HUES48 (cell line): Measurements from ENCODE around the gene GARNL3.

Source experiments
- H3K27ac ChIP-seq: one replicate; pipeline ENCODE4 v1.7.0; 2013; ENCODE audit warnings: low read depth, low read length, inconsistent platforms
- H3K27me3 ChIP-seq: 2 replicates; pipeline ENCODE4 v1.6.1; 2013; ENCODE audit warnings: mild to moderate bottlenecking, low read length; ENCODE audit not compliant: control insufficient read depth, insufficient read depth
- H3K36me3 ChIP-seq: 2 replicates; pipeline ENCODE4 v1.6.1; 2013; ENCODE audit warnings: low read length; ENCODE audit not compliant: control insufficient read depth, insufficient read depth
- H3K4me1 ChIP-seq: 2 replicates; pipeline ENCODE4 v1.6.1; 2013; ENCODE audit warnings: mild to moderate bottlenecking, low read length; ENCODE audit not compliant: control insufficient read depth, insufficient read depth
- H3K4me3 ChIP-seq: 2 replicates; pipeline ENCODE4 v1.5.1; 2013; ENCODE audit warnings: mild to moderate bottlenecking, low read depth, low read length
- H3K9ac ChIP-seq: 2 replicates; pipeline ENCODE4 v1.6.1; 2013; ENCODE audit warnings: mild to moderate bottlenecking, low read depth, low read length, moderate library complexity
- H3K9me3 ChIP-seq: 2 replicates; pipeline ENCODE4 v1.6.1; 2013; ENCODE audit warnings: low read length; ENCODE audit not compliant: control insufficient read depth, insufficient read depth

The GARNL3 gene, protein sequence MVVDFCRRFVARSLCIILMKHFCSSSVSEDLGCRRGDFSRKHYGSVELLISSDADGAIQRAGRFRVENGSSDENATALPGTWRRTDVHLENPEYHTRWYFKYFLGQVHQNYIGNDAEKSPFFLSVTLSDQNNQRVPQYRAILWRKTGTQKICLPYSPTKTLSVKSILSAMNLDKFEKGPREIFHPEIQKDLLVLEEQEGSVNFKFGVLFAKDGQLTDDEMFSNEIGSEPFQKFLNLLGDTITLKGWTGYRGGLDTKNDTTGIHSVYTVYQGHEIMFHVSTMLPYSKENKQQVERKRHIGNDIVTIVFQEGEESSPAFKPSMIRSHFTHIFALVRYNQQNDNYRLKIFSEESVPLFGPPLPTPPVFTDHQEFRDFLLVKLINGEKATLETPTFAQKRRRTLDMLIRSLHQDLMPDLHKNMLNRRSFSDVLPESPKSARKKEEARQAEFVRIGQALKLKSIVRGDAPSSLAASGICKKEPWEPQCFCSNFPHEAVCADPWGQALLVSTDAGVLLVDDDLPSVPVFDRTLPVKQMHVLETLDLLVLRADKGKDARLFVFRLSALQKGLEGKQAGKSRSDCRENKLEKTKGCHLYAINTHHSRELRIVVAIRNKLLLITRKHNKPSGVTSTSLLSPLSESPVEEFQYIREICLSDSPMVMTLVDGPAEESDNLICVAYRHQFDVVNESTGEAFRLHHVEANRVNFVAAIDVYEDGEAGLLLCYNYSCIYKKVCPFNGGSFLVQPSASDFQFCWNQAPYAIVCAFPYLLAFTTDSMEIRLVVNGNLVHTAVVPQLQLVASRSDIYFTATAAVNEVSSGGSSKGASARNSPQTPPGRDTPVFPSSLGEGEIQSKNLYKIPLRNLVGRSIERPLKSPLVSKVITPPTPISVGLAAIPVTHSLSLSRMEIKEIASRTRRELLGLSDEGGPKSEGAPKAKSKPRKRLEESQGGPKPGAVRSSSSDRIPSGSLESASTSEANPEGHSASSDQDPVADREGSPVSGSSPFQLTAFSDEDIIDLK

DNA sequence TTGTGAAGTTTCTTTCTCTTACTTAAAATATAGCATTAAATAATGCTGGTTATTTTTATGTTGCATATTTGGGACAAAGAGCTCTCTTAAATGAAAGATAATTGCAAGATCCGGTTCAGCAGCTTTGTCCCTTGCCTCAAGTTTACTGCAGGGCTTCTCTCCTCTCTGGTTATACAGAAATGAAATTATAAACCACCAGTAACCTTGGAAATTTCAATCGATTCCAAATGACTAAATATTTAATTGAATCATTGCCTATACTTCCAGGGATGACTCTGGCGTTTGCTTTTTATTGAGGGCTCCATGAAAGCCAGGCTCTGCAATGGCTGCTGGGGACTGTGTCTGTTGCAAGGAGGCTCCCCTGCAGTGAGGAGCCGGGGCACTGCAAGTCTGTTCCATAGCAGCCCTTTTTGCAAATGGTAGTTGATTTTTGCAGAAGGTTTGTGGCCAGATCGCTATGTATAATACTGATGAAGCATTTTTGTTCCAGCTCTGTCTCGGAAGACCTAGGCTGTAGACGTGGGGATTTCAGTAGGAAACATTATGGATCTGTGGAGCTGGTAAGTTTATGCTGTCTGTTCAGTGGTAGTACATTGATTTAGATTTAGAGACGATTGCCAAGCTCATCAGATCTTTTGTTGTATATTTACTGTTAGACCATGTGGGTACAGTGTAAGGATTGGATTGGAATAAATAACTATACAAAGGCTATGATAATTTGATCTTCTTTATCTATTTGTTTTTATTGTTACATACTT, at the start of gene GARNL3:
TSS of gene GARNL3 (plus strand) at position 313 of the 758 bp plus-strand sequence. CDS start at position 417, 104 bp downstream.
- Histone ChIP-seq H3K9me3 (no peaks in the 10 kb centered on the region), H3K27ac (no peak within 1 kb of the TSS), H3K4me1 (peaks cover 11% of the 10 kb centered on the region), H3K27me3 (no peaks in the 10 kb centered on the region), H3K36me3 (no peaks in the 10 kb centered on the region), H3K9ac (no peak within 1 kb of the TSS), H3K4me3 (no peak within 1 kb of the TSS)

GRCh38 chr9:127215268-127216209, 49.0 kb upstream of the GARNL3 start:
- H3K4me1 ChIP-seq: peaks cover 15% of the 10 kb centered on the region; the same call in 1 of the 2 replicates

GRCh38 chr9:127216210-127216887, 48.2 kb upstream of the GARNL3 start:
- Histone ChIP-seq H3K9ac (no peak overlapping the region), H3K27me3 (no peaks in the 10 kb centered on the region), H3K27ac (no peak overlapping the region), H3K36me3 (no peaks in the 10 kb centered on the region), H3K9me3 (no peaks in the 10 kb centered on the region), H3K4me3 (no peak overlapping the region), H3K4me1 (peaks cover 7% of the 10 kb centered on the region; the same call in 1 of the 2 replicates)

More at GRCh38 chr9:127215268-127216209, 49.0 kb upstream of the GARNL3 start:
- Histone ChIP-seq H3K27ac (no peak overlapping the region), H3K36me3 (no peaks in the 10 kb centered on the region), H3K4me3 (no peak overlapping the region), H3K9me3 (no peaks in the 10 kb centered on the region), H3K27me3 (no peaks in the 10 kb centered on the region), H3K9ac (no peak overlapping the region)

GRCh38 chr9:127216888-127217217, 47.7 kb upstream of the GARNL3 start:
- H3K4me3 ChIP-seq: no peak overlapping the region
- H3K9me3 ChIP-seq: no peaks in the 10 kb centered on the region
- H3K27me3 ChIP-seq: peaks cover 1% of the 10 kb centered on the region; the same call in 1 of the 2 replicates

GRCh38 chr9:127218818-127219217, 45.8 kb upstream of the GARNL3 start:
- no peak overlapping the region for H3K27ac ChIP-seq
- H3K36me3 ChIP-seq: no peaks in the 10 kb centered on the region
- peaks cover 11% of the 10 kb centered on the region; the same call in 1 of the 2 replicates for H3K4me1 ChIP-seq
- H3K4me3 ChIP-seq: no peak overlapping the region
- no peaks in the 10 kb centered on the region for H3K9me3 ChIP-seq
- H3K9ac ChIP-seq: no peak overlapping the region
- peaks cover 18% of the 10 kb centered on the region for H3K27me3 ChIP-seq

More at GRCh38 chr9:127216888-127217217, 47.7 kb upstream of the GARNL3 start:
- no peaks in the 10 kb centered on the region for H3K36me3 ChIP-seq
- H3K4me1 ChIP-seq: 0 out of 2 replicates have a peak, but pooled peaks cover 3% of the 10 kb centered on the region
- no peak overlapping the region for H3K27ac ChIP-seq
- no peak overlapping the region for H3K9ac ChIP-seq

- Histone ChIP-seq H3K27ac (no peak overlapping the region), H3K27me3 (peaks cover 18% of the 10 kb centered on the region), H3K9me3 (no peaks in the 10 kb centered on the region), H3K4me3 (no peak overlapping the region), H3K9ac (no peak overlapping the region), H3K4me1 (peaks cover 13% of the 10 kb centered on the region; the same call in 1 of the 2 replicates), H3K36me3 (no peaks in the 10 kb centered on the region)
Measured at GRCh38 chr9:127219520-127219919, 45.1 kb upstream of the GARNL3 start.

GRCh38 chr9:127221695-127222094, 42.9 kb upstream of the GARNL3 start:
- no peak overlapping the region for H3K27ac ChIP-seq
- H3K9ac ChIP-seq: no peak overlapping the region
- H3K4me1 ChIP-seq: peaks cover 10% of the 10 kb centered on the region; the same call in 1 of the 2 replicates
- no peaks in the 10 kb centered on the region for H3K36me3 ChIP-seq
- no peak overlapping the region for H3K4me3 ChIP-seq
- no peaks in the 10 kb centered on the region for H3K9me3 ChIP-seq
- peaks cover 32% of the 10 kb centered on the region for H3K27me3 ChIP-seq

DNA sequence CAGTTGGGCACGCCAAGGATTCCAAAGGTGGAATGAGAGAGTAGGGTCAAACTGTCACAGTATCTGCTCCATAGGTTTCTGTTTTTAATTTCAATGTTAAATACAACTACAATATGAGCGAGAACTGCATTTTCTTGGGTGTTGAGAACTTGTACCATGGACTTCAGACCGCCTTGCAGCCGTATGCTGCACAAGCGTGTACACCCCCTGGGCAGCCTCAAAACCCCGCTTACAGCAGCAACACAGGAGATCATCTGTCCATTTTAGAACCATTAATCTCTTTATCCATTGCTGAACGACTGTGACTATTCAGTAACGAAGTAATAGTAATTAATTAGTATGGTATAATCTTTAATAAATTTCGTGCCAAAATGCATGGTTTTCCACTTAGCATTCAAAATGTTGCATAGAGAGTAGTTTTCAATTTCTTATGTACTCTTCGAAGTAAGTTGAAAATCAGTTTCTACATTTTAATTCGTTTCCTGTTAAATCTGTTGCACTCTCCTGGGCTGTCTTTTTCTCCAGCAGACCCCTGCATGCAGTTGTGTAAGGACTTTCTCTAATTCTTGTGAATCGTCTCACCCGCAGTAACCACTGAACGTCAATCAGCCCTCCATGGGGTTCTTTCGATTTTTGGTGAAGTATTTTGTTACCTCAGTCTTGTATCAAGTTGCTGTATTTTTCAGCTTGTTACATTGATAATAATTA, 42.0 kb upstream of the GARNL3 start:
- H3K9ac ChIP-seq: no peak overlapping the region
- peaks cover 34% of the 10 kb centered on the region for H3K27me3 ChIP-seq
- H3K4me1 ChIP-seq: peaks cover 10% of the 10 kb centered on the region; the same call in 1 of the 2 replicates
- no peaks in the 10 kb centered on the region for H3K36me3 ChIP-seq
- no peak overlapping the region for H3K27ac ChIP-seq
- H3K9me3 ChIP-seq: no peaks in the 10 kb centered on the region
- no peak overlapping the region for H3K4me3 ChIP-seq

DNA sequence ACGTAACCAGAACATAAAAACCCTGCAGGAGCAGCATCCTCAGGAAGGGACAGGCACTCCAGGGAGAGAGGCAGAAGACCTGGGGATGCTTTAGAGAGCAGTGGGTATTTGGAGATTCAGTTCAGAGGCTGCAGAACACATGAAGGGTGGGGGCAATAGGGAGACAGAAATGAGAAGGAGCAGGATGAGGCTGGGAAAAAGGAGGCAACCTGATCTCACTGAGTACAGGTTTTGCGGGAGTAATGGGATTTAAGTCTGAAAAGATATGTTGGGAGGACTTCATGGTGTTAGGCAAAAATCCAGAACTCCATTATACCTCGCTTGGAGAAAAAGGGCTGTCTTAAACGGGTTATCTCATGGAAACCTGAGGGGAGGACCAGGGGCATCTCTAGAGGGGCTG, 41.3 kb upstream of the GARNL3 start:
- Histone ChIP-seq H3K9ac (no peak overlapping the region), H3K36me3 (no peaks in the 10 kb centered on the region), H3K27ac (no peak overlapping the region), H3K4me1 (peaks cover 10% of the 10 kb centered on the region; the same call in 1 of the 2 replicates), H3K9me3 (no peaks in the 10 kb centered on the region), H3K27me3 (peaks cover 34% of the 10 kb centered on the region), H3K4me3 (no peak overlapping the region)
